SK-N-SH (cell line): Measurements from ENCODE around the gene CCDC144A. TPM values are rescaled to one million over a fixed set of nuclear protein-coding genes. Genes with fewer than 3 reads are reported as not detected.
"Not testable (repeated sequence)": the region's sequence is repeated elsewhere in the genome, so short reads cannot be mapped to it uniquely, and the experiment has no call there.

Source experiments
- CTCF ChIA-PET: fragments of 300-600, 350-600 bp; formaldehyde crosslinking; extraction: SDS; loops from one replicate; lab custom pipeline; 2021; lab: Yijun Ruan, JAX
- POLR2A ChIA-PET: fragments of 350-600 bp; sonication (Branson Sonifier 250); formaldehyde crosslinking; extraction: SDS; loops from one replicate; lab custom pipeline; 2020; ENCODE audit warnings: antibody characterized with exemption, inconsistent platforms; lab: Yijun Ruan, JAX
- DNase-seq: peaks from one replicate; pipeline ENCODE4 v3.0.0; 2012
- H2AFZ ChIP-seq: fragments of 200-600 bp; sonication (generic); 2 replicates; pipeline ENCODE4 v1.8.1; 2016; ENCODE audit warnings: antibody characterized with exemption, mild to moderate bottlenecking, low read depth
- H3F3A ChIP-seq: fragments of 200-600 bp; sonication (generic); replicated peaks from 2 replicates; pipeline ENCODE3; 2016; ENCODE audit warnings: antibody characterized with exemption, mild to moderate bottlenecking; ENCODE audit not compliant: insufficient read depth
- H3K27ac ChIP-seq, 2 experiments: fragments of 200-500 bp in 1 of 2; fragments of 200-600 bp in 1 of 2; sonication (Bioruptor generic) in 1 of 2; sonication (generic), shearing (Covaris generic) in 1 of 2; 2 replicates each; pipeline versions ENCODE4 v1.5.1 to v1.6.1; 2014 to 2016; ENCODE audit warnings: low read depth in 2 of 2, inconsistent platforms in 1 of 2, low read length in 1 of 2, mild to moderate bottlenecking in 1 of 2, mixed read lengths in 1 of 2
- H3K27me3 ChIP-seq: fragments of 200-600 bp; sonication (generic), shearing (Covaris generic); 2 replicates; pipeline ENCODE4 v1.6.1; 2016; ENCODE audit warnings: mixed run types; ENCODE audit not compliant: insufficient read depth
- H3K36me3 ChIP-seq, 2 experiments: fragments of 200-500 bp in 1 of 2; fragments of 200-600 bp in 1 of 2; sonication (Bioruptor generic) in 1 of 2; sonication (generic) in 1 of 2; replicated peaks in 1 of 2; 2 replicates each; pipeline versions ENCODE3 to v1.5.1; 2014 to 2016; ENCODE audit warnings: low read length in 1 of 2, mild to moderate bottlenecking in 1 of 2; ENCODE audit not compliant: insufficient read depth in 2 of 2, control insufficient read depth in 1 of 2
- H3K4me1 ChIP-seq, 2 experiments: fragments of 200-500 bp in 1 of 2; fragments of 200-600 bp in 1 of 2; sonication (Bioruptor generic) in 1 of 2; sonication (generic), shearing (Covaris generic) in 1 of 2; 2 replicates each; pipeline versions ENCODE4 v1.5.1 to v1.6.1; 2014 to 2016; ENCODE audit warnings: low read depth in 1 of 2, low read length in 1 of 2, mixed run types in 1 of 2; ENCODE audit not compliant: insufficient read depth in 2 of 2, control insufficient read depth in 1 of 2
- H3K4me2 ChIP-seq: fragments of 200-600 bp; sonication (generic), shearing (Covaris generic); 2 replicates; pipeline ENCODE4 v1.6.1; 2017; ENCODE audit warnings: mixed run types
- H3K4me3 ChIP-seq, 2 experiments: fragments of 200-500 bp in 1 of 2; fragments of 200-600 bp in 1 of 2; sonication (Bioruptor generic) in 1 of 2; sonication (generic), shearing (Covaris generic) in 1 of 2; 2 replicates each; pipeline versions ENCODE4 v1.5.1 to v1.8.1; 2014 to 2016; ENCODE audit warnings: low read depth in 2 of 2, inconsistent platforms in 1 of 2, low read length in 1 of 2, mild to moderate bottlenecking in 1 of 2, mixed read lengths in 1 of 2, moderate library complexity in 1 of 2
- H3K79me2 ChIP-seq: fragments of 200-600 bp; sonication (generic); 2 replicates; pipeline ENCODE4 v1.8.1; 2017; ENCODE audit warnings: mild to moderate bottlenecking; ENCODE audit not compliant: insufficient read depth
- H3K9ac ChIP-seq: fragments of 200-600 bp; sonication (generic); 2 replicates; pipeline ENCODE4 v1.6.1; 2017; ENCODE audit warnings: mixed run types
- H3K9me2 ChIP-seq: fragments of 200-600 bp; sonication (generic); 2 replicates; pipeline ENCODE4 v1.6.1; 2017; ENCODE audit warnings: mixed run types
- H3K9me3 ChIP-seq: fragments of 200-600 bp; sonication (generic); 2 replicates; pipeline ENCODE4 v1.6.1; 2017; ENCODE audit warnings: mixed run types, mild to moderate bottlenecking, moderate library complexity
- H4K20me1 ChIP-seq: fragments of 200-600 bp; sonication (generic); 2 replicates; pipeline ENCODE4 v1.6.1; 2017; ENCODE audit warnings: mild to moderate bottlenecking, mixed run types; ENCODE audit not compliant: insufficient read depth
- RAD21 ChIP-seq: IDR thresholded peaks from 2 replicates; pipeline ENCODE4 v1.6.1; 2012; ENCODE audit warnings: mild to moderate bottlenecking, low read length
- SMC3 ChIP-seq: IDR thresholded peaks from 2 replicates; pipeline ENCODE4 v1.6.1; 2012; ENCODE audit warnings: low read depth, low read length, improper control_type of control experiment
- WGBS: methylation state at CpG from one replicate; pipeline ENCODE4 v1.1.6; 2017; ENCODE audit warnings: low lambda C conversion rate; 5-methylcytosine and 5-hydroxymethylcytosine counted together
- polyA plus RNA-seq, 3 experiments: library from polyadenylated mRNA; depleted of rRNA; stranded (reverse); fragments of >200 nt; gene quantifications; 2 replicates each; pipeline ENCODE4 v1.2.3, GENCODE V29; 2012
- TF ChIP-seq, protein P1 (sequence below): fragments of 200-600 bp; sonication (generic); IDR thresholded peaks from 2 replicates; pipeline ENCODE4 v1.6.1; 2017; ENCODE audit warnings: antibody characterized with exemption, mild to moderate bottlenecking, moderate library complexity

Gene CCDC144A
- polyA plus RNA-seq, 1 of the 3 experiments (the other 2 are of a cell fraction), result 0.02 TPM

DNA sequence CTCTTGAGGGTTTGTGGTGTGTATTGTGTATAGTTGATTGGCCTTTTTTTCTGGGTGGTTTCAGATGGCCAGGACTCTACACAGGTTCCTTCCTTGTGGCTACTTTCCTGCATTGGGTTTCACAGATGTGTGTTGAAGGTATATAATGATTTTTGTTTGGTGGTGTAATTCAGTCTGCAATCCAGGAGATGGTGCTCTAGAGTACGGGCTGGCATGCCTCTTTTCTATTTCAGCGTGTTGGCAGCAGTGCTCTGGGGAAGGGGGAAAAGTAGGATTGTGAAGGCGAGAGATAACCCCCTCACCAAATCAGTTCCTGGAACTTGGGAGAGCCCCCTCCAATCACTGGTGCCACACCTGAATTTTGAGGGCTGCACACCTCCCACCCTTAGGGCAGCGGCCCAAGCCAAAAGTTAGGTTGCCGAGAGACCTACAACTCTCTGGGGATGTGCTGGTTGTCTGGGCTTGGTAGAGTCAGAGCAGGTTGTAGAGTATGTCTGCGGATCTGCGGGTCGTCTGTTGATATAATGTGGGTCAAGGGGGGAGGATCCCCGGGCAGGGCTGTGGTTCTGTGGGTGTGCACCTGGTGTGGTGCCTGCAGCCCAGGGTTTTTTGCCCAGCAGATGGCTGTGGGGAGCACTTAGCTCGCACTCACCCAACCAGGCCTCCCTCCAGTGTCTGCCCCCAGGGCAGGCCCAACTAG lies 61.3 kb downstream of the CCDC144A start:
- POLR2A ChIA-PET, H3K4me1 ChIP-seq, H3K27ac ChIP-seq, H3K9me3 ChIP-seq, H4K20me1 ChIP-seq, H2AFZ ChIP-seq, H3K79me2 ChIP-seq, H3K4me2 ChIP-seq, H3K27me3 ChIP-seq, CTCF ChIA-PET, H3K36me3 ChIP-seq: not testable (repeated sequence)
- 27% methylated on average over 4 of the region's 10 CpGs for WGBS
- TF ChIP-seq SMC3 (peak; percentile 21; the same call in 1 of the 2 replicates), RAD21 (peak; percentile 52)
- TF ChIP-seq, protein P1, sequence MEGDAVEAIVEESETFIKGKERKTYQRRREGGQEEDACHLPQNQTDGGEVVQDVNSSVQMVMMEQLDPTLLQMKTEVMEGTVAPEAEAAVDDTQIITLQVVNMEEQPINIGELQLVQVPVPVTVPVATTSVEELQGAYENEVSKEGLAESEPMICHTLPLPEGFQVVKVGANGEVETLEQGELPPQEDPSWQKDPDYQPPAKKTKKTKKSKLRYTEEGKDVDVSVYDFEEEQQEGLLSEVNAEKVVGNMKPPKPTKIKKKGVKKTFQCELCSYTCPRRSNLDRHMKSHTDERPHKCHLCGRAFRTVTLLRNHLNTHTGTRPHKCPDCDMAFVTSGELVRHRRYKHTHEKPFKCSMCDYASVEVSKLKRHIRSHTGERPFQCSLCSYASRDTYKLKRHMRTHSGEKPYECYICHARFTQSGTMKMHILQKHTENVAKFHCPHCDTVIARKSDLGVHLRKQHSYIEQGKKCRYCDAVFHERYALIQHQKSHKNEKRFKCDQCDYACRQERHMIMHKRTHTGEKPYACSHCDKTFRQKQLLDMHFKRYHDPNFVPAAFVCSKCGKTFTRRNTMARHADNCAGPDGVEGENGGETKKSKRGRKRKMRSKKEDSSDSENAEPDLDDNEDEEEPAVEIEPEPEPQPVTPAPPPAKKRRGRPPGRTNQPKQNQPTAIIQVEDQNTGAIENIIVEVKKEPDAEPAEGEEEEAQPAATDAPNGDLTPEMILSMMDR, result peak; percentile 46
- TF ChIP-seq, all 33 proteins: peak for 3; not testable (repeated sequence) for 30
- H3K4me3 ChIP-seq, H3K9ac ChIP-seq, H3F3A ChIP-seq, H3K9me2 ChIP-seq: not testable (repeated sequence)
- peak; percentile 16 for DNase-seq

DNA sequence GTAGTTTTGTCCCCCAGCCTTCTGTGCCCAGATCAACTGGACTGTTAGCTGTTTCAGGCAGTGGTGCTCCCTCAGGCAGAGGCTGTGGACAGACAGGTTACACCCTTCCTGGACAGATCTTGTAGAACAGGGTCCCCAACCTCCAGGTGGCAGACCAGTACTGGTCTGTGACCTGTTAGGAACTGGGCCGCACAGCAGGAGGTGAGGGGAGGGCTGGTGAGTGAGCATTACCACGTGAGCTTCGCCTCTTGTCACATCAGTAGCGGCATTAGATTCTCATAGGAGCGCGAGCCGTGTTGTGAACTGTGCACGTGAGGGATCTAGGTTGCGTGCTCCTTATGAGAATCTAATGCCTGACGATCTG lies 61.9 kb downstream of the CCDC144A start:
- H3K79me2 ChIP-seq, H3K9me2 ChIP-seq, H3K9ac ChIP-seq, POLR2A ChIA-PET, H4K20me1 ChIP-seq, H3F3A ChIP-seq, H3K4me3 ChIP-seq, H3K27ac ChIP-seq, DNase-seq, H3K27me3 ChIP-seq, H3K9me3 ChIP-seq, H3K4me1 ChIP-seq, H3K4me2 ChIP-seq, H2AFZ ChIP-seq, CTCF ChIA-PET, H3K36me3 ChIP-seq: not testable (repeated sequence)
- no CpG with 5 or more reads among the region's 10 CpGs for WGBS

DNA sequence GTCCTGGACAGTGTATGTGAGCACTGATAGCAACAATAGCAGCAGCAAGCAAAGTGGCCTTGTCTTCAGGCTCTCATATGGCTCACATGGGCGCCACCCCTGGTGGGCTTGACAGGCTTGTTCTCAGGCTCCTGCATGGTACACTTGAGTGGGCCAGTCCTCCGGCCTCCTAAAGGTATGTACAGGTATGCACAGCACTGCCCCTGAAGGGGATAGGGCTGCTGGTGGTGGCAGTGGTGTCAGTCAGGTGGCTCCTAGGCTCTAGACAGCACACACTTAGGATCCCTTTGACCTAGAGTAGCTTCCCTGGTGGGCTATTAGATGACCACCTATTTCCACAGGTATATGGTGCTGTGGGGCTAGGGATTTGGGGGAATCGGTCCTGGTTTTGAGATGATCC lies 67.5 kb downstream of the CCDC144A start:
- 7% methylated on average over 1 of the region's 3 CpGs for WGBS

DNA sequence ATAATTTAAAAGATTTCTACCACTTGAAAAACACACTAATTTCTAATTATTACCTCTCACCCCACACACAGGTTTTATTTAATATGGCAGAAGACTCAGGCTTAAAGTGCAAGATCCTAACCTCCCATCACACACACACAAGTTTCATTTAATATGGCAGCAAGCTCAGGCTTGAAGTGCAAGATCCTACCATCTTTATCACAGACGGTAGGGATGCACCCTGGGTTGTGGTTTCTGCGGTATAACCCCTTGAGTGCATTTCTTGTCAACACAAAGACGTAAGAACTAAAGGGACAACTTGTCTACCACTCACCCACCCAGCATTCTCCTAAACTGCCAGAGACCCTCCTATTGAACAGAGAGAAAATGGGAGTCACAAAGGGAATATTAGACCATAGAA lies 68.1 kb downstream of the CCDC144A start:
- POLR2A ChIA-PET, H3K9me3 ChIP-seq, H3K27ac ChIP-seq, H3K4me1 ChIP-seq, H3K9me2 ChIP-seq, H3K27me3 ChIP-seq, H3K4me3 ChIP-seq, H3K79me2 ChIP-seq, H3K9ac ChIP-seq, H4K20me1 ChIP-seq, H3K36me3 ChIP-seq, H3K4me2 ChIP-seq, DNase-seq, H3F3A ChIP-seq, CTCF ChIA-PET, H2AFZ ChIP-seq: not testable (repeated sequence)
- WGBS, result 38% methylated on average over 3 of the region's 3 CpGs

More for the DNA sequence above, 67.5 kb downstream of the CCDC144A start:
- H3K27ac ChIP-seq, H3K36me3 ChIP-seq, H3F3A ChIP-seq, H3K9me2 ChIP-seq, CTCF ChIA-PET, POLR2A ChIA-PET, H2AFZ ChIP-seq, H3K27me3 ChIP-seq, H4K20me1 ChIP-seq, H3K4me3 ChIP-seq, H3K9me3 ChIP-seq, H3K9ac ChIP-seq, H3K79me2 ChIP-seq, DNase-seq, H3K4me1 ChIP-seq, H3K4me2 ChIP-seq: not testable (repeated sequence)

DNA sequence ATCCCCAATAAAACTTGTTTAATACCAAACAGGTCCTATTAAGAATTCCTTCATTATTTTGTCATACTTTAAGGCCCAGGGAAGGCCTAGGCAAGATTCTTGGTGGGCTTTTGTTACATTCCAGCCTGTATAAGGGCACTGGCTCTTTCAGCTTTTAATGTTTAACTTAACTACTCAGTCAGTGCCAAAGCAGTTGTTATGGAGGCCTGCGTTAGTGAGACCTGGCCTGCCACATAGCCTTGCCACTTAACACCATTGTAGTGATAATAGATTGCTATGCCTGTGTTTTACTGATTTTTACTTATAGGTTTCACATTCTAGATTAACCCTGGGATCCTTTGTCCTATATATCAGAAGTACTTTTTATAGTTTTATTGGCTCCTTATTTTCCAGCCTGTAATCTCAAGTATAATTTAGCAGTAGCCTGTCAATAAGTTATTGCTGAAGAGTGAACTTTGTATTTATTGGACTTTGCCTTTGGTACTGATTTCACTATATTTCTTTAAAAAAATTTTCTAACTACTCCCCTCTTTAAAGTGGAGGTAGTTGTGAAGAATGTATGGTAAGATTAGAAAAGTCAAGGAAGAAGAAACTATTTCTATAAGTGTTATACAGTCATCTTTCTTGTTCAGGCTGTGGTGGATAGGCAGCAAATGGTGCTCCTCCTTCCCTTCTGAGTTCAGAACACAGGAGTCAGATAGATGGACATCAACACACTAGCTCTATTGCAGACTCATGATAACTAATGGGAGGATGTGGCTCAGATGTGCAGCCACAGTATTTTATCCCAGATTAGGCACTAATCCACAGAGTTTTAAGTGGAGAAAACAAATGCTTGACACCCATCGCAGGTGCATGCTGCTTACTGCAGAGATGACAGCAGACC lies 78.5 kb downstream of the CCDC144A start:
- H3K79me2 ChIP-seq, DNase-seq, H4K20me1 ChIP-seq, POLR2A ChIA-PET, H3K4me3 ChIP-seq, H3K9me2 ChIP-seq, H3K36me3 ChIP-seq, H3K4me1 ChIP-seq, H3K4me2 ChIP-seq, H3F3A ChIP-seq, H2AFZ ChIP-seq, H3K27ac ChIP-seq, H3K9me3 ChIP-seq, H3K27me3 ChIP-seq, H3K9ac ChIP-seq, CTCF ChIA-PET: not testable (repeated sequence)
- 63% methylated on average over 2 of the region's 2 CpGs for WGBS
